Keratinocyte (primary cell): ENCODE results near the gene CAPN5. TPM values are rescaled to one million over a fixed set of nuclear protein-coding genes. Genes with fewer than 3 reads are reported as not detected.

Experiments
- DNase-seq: peaks from one replicate; pipeline ENCODE4 v3.0.0-alpha.2; 2011; ENCODE audit warnings: low read depth, missing footprints, low spot score
- FAIRE-seq: peaks from 2 replicates; lab custom pipeline; 2011; peaks lifted over from hg19 to GRCh38; lab: Jason Lieb, UNC
- H2AFZ ChIP-seq: 2 replicates; pipeline ENCODE4 v1.6.0; 2012; ENCODE audit warnings: low read length, control low read depth, inconsistent platforms; ENCODE audit not compliant: control insufficient read depth
- H3K27ac ChIP-seq: 2 replicates; pipeline ENCODE4 v1.5.1; 2011; ENCODE audit warnings: low read length; ENCODE audit not compliant: control insufficient read depth, insufficient read depth
- H3K27me3 ChIP-seq: 3 replicates; pipeline ENCODE4 v1.6.0; 2011; ENCODE audit warnings: low read length; ENCODE audit not compliant: control insufficient read depth, insufficient read depth; ENCODE audit errors: extremely low read depth
- H3K36me3 ChIP-seq, 2 experiments: 2 replicates in 1 of 2; 3 replicates in 1 of 2; pipeline ENCODE4 v1.5.1; 2011; ENCODE audit warnings: low read length in 2 of 2, mild to moderate bottlenecking in 1 of 2; ENCODE audit not compliant: control insufficient read depth in 2 of 2, insufficient read depth in 2 of 2; ENCODE audit errors: extremely low read depth in 1 of 2
- H3K4me1 ChIP-seq: 3 replicates; pipeline ENCODE4 v1.5.1; 2011; ENCODE audit warnings: low read length; ENCODE audit not compliant: control insufficient read depth, insufficient read depth; ENCODE audit errors: extremely low read depth
- H3K4me2 ChIP-seq: 3 replicates; pipeline ENCODE4 v1.6.0; 2011; ENCODE audit warnings: low read depth, low read length; ENCODE audit not compliant: control insufficient read depth, insufficient read depth; ENCODE audit errors: extremely low read depth
- H3K4me3 ChIP-seq, 3 experiments: fragments of 200-600 bp in 1 of 3; sonication (generic) in 1 of 3; 2 replicates in 2 of 3; 3 replicates in 1 of 3; pipeline ENCODE4 v1.5.1; 2011 to 2016; ENCODE audit warnings: low read length in 3 of 3, mild to moderate bottlenecking in 3 of 3, control low read depth in 2 of 3, inconsistent platforms in 1 of 3, low read depth in 1 of 3, mixed read lengths in 1 of 3, mixed run types in 1 of 3, moderate library complexity in 1 of 3; ENCODE audit not compliant: control insufficient read depth in 2 of 3, insufficient read depth in 2 of 3; ENCODE audit errors: extremely low read depth in 1 of 3
- H3K79me2 ChIP-seq: 2 replicates; pipeline ENCODE4 v1.6.0; 2012; ENCODE audit warnings: low read length; ENCODE audit not compliant: control insufficient read depth, insufficient read depth
- H3K9ac ChIP-seq: 3 replicates; pipeline ENCODE4 v1.6.0; 2011; ENCODE audit warnings: low read length; ENCODE audit not compliant: control insufficient read depth, insufficient read depth; ENCODE audit errors: extremely low read depth
- H3K9me1 ChIP-seq: 3 replicates; pipeline ENCODE4 v1.6.0; 2011; ENCODE audit warnings: low read length; ENCODE audit not compliant: control insufficient read depth, insufficient read depth; ENCODE audit errors: extremely low read depth
- H3K9me3 ChIP-seq: 2 replicates; pipeline ENCODE4 v1.5.1; 2012; ENCODE audit warnings: low read depth, low read length; ENCODE audit not compliant: control insufficient read depth
- H4K20me1 ChIP-seq: 3 replicates; pipeline ENCODE4 v1.6.0; 2011; ENCODE audit warnings: low read length; ENCODE audit not compliant: control insufficient read depth, insufficient read depth; ENCODE audit errors: extremely low read depth
- EZH2 ChIP-seq: IDR thresholded peaks from one replicate; pipeline ENCODE4 v1.6.1; 2012; ENCODE audit warnings: inconsistent platforms, mild to moderate bottlenecking, low read length, moderate library complexity
- dilution Hi-C: fragments of 300-500 bp; cut with MboI; formaldehyde crosslinking; loops from one replicate; pipeline ENCODE4 v1.7.0; 2020; ENCODE audit warnings: low sequenced_read_pairs; ENCODE audit not compliant: extremely low pct_ligation_motif_present
- polyA plus RNA-seq, 5 experiments: library from polyadenylated mRNA; depleted of rRNA in 3 of 5; stranded (reverse) in 3 of 5; stranded (forward) in 1 of 5; unstranded in 1 of 5; fragments of >200 nt; gene quantifications; 1 replicate in 1 of 5; 2 replicates in 3 of 5; 3 replicates in 1 of 5; pipeline versions ENCODE4 v1.2.1 to v1.2.3, GENCODE V29; 2011 to 2012; ENCODE audit warnings: missing spikeins in 2 of 5, low read depth in 1 of 5, low replicate concordance in 1 of 5
- TF ChIP-seq, protein P1 (sequence below), 3 experiments: IDR thresholded peaks in 1 of 3; conservative IDR thresholded peaks in 1 of 3; optimal IDR thresholded peaks in 1 of 3; 2 replicates in 2 of 3; 3 replicates in 1 of 3; pipeline versions ENCODE3 to v1.5.1; 2011; ENCODE audit warnings: low read length in 3 of 3, mild to moderate bottlenecking in 3 of 3, moderate library complexity in 2 of 3, control low read depth in 1 of 3, inconsistent platforms in 1 of 3; ENCODE audit not compliant: insufficient read depth in 2 of 3; ENCODE audit errors: extremely low read depth in 1 of 3

The CAPN5 gene
- polyA plus RNA-seq, 1 donor (not counting 4 experiments of a cell fraction or from before 2014, with no cell fraction given): 1.2 TPM

DNA sequence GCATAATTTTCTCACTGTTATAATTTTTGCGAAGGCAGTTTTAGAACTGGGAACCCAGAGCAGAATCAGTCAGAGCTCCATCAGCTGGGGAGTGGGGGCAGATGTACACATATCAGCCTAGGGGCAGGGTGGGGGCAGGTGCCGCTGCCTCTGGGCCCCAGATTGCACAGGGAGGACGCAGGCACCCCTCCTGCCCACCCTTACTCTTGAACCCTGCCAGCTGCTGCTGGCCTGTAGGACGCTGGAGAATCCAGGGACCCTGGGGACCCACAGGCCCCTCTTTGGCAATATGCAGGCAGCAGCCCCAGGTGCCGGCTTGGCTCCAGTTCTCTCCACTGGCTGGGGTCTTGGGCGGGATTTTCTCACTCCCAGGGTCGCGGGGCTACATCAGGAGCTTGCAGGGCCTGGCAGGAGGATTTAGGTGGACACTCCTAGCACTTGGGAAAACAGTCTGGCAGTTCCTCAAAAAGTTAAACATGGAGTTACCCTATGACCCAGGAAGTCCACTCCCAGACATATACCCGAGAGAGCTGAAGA lies 8.8 kb upstream of the CAPN5 start:
- H3K36me3 ChIP-seq: no peaks in the 10 kb centered on the region
- H3K4me2 ChIP-seq: no peak overlapping the region
- dilution Hi-C loops: no loop called here
- H3K79me2 ChIP-seq: no peaks in the 10 kb centered on the region
- no peaks in the 10 kb centered on the region for H4K20me1 ChIP-seq
- no peaks in the 10 kb centered on the region for H3K27me3 ChIP-seq
- H3K9me3 ChIP-seq: peaks cover 6% of the 10 kb centered on the region
- H3K9ac ChIP-seq: no peak overlapping the region
- no peaks in the 10 kb centered on the region for H3K4me1 ChIP-seq
- no peak overlapping the region for H3K4me3 ChIP-seq
- no peak overlapping the region for H3K27ac ChIP-seq
- no peak overlapping the region for H2AFZ ChIP-seq
- no peak for DNase-seq
- no peaks in the 10 kb centered on the region for H3K9me1 ChIP-seq
- TF ChIP-seq, protein P1, sequence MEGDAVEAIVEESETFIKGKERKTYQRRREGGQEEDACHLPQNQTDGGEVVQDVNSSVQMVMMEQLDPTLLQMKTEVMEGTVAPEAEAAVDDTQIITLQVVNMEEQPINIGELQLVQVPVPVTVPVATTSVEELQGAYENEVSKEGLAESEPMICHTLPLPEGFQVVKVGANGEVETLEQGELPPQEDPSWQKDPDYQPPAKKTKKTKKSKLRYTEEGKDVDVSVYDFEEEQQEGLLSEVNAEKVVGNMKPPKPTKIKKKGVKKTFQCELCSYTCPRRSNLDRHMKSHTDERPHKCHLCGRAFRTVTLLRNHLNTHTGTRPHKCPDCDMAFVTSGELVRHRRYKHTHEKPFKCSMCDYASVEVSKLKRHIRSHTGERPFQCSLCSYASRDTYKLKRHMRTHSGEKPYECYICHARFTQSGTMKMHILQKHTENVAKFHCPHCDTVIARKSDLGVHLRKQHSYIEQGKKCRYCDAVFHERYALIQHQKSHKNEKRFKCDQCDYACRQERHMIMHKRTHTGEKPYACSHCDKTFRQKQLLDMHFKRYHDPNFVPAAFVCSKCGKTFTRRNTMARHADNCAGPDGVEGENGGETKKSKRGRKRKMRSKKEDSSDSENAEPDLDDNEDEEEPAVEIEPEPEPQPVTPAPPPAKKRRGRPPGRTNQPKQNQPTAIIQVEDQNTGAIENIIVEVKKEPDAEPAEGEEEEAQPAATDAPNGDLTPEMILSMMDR (optimal IDR thresholded peaks at IDR 0.05 in 1 of 3, IDR thresholded peaks at IDR 0.05 in 1 of 3, conservative IDR thresholded peaks at IDR 0.05 in 1 of 3; ENCODE audit: extremely low read depth in 1 of 3, insufficient read depth in 2 of 3, low read length in 3 of 3): no peak
- TF ChIP-seq EZH2: no peak
- FAIRE-seq: no peak

DNA sequence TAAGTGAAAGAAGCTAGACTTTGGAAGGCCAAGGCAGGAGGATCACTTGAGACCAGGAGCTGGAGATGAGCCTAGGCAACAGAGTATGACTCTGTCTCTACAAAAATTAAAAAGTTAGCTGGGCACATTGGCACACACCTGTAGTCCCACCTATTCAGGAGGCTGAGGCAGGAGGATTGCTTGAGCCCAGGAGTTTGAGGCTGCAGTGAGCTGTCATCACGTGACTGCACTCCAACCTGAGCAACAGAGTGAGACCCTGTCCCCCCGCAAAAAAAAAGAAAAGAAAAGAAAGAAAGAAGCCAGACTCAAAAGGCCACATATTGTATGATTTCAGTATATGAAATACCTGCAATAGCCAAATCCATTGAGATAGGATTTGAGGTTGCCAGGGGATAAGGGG lies 7.9 kb upstream of the CAPN5 start:
- no peak overlapping the region for H3K4me2 ChIP-seq
- no peaks in the 10 kb centered on the region for H3K36me3 ChIP-seq
- H3K9me1 ChIP-seq: no peaks in the 10 kb centered on the region
- no peaks in the 10 kb centered on the region for H3K4me1 ChIP-seq
- H4K20me1 ChIP-seq: no peaks in the 10 kb centered on the region
- peaks cover 6% of the 10 kb centered on the region for H3K9me3 ChIP-seq
- no peak overlapping the region for H3K9ac ChIP-seq
- H3K27me3 ChIP-seq: no peaks in the 10 kb centered on the region
- FAIRE-seq (no peak), DNase-seq (no peak)
- H3K27ac ChIP-seq: no peak overlapping the region
- no peak for TF ChIP-seq EZH2
- TF ChIP-seq, protein P1 (optimal IDR thresholded peaks at IDR 0.05 in 1 of 3, IDR thresholded peaks at IDR 0.05 in 1 of 3, conservative IDR thresholded peaks at IDR 0.05 in 1 of 3; ENCODE audit: extremely low read depth in 1 of 3, insufficient read depth in 2 of 3, low read length in 3 of 3): no peak
- no peak overlapping the region for H3K4me3 ChIP-seq
- no peak overlapping the region for H2AFZ ChIP-seq
- dilution Hi-C loops: no loop called here
- H3K79me2 ChIP-seq: no peaks in the 10 kb centered on the region
